ENCODE measurements around the gene AFF2.

The AFF2 gene

DNA sequence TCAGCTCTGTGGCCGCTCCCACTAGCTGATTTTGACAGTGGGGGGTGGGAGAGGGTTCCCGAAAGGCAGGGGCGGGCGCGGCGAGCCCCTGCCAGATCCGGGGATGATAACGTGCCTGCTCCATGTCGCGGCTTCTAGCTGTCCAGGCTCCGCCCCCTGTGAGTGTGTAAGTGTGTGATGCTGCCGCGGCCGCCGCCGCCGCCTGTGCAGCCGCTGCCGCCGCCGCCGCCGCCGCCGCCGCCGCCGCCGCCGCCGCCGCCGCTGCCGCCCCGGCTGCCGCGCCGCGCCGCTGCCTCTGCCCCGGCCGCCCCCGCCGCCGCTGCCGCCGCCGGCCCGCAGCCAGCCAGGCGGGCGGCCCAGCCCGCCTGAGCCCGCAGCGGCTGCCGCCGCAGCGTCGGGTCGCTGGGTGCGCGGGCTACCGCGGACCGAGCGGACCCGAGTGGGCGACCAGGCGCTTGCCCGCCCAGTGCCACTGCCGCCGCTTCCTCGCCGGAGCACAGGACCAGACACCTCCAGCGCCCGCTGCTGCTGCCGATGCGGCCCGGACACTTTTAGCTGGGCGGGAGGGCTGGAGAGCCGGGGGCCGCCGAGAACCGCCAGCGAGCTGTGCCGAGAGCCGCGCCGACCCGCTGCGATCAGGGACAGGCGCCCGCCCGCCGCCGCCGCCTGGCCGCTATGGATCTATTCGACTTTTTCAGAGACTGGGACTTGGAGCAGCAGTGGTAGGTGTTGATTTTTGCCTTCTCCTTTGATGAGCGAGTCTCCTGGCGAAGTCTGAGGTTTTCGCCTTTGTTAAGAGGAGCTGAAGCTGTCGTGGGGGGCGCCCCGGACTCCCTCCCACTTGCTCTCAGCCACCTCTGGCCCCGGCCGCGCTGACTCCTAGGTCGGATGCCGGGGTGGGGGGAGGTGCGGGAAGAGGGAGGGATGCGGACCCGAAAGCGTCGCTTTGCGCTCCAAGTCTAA is at the start of gene AFF2:
Gene AFF2 (plus strand): TSS at position 195 of the 963 bp plus-strand sequence. CDS start 481 bp downstream, at position 676.
- Histone ChIP-seq H3K4me3 (ENCODE audit: low read length) (peak within 1 kb of the TSS; percentile 75), H3K4me1 (ENCODE audit: control insufficient read depth, insufficient read depth, low read length) (no peaks in the 10 kb centered on the region)
- peak; percentile 35 for DNase-seq (ENCODE audit: low read depth)

GRCh38 chrX:148457279-148457678 is 43.1 kb upstream of the AFF2 start:
- Histone ChIP-seq H3K9me3 (ENCODE audit: control insufficient read depth, low read length) (no peaks in the 10 kb centered on the region), H3K4me3 (ENCODE audit: low read length) (no peak overlapping the region), H3K27me3 (replicated peaks; ENCODE audit: control insufficient read depth, insufficient read depth, low read length) (no peaks in the 10 kb centered on the region), H3K36me3 (ENCODE audit: control insufficient read depth, insufficient read depth, low read length, severe bottlenecking) (no peaks in the 10 kb centered on the region), H3K9ac (ENCODE audit: low read length) (no peak overlapping the region), H3K4me1 (ENCODE audit: control insufficient read depth, insufficient read depth, low read length) (no peaks in the 10 kb centered on the region)
- no peak for DNase-seq (ENCODE audit: low read depth)

More for the DNA sequence above, at the start of gene AFF2:
- Histone ChIP-seq H3K36me3 (ENCODE audit: control insufficient read depth, insufficient read depth, low read length, severe bottlenecking) (no peaks in the 10 kb centered on the region), H3K9ac (ENCODE audit: low read length) (peak within 1 kb of the TSS; percentile 54), H3K27me3 (replicated peaks; ENCODE audit: control insufficient read depth, insufficient read depth, low read length) (peaks cover 15% of the 10 kb centered on the region), H3K9me3 (ENCODE audit: control insufficient read depth, low read length) (no peaks in the 10 kb centered on the region)

- Histone ChIP-seq H3K4me3 (ENCODE audit: low read length) (no peak overlapping the region), H3K9ac (ENCODE audit: low read length) (no peak overlapping the region)
- no peak for DNase-seq (ENCODE audit: low read depth)
These were observed 41.1 kb upstream of the AFF2 start for GRCh38 chrX:148459343-148459742.

DNA sequence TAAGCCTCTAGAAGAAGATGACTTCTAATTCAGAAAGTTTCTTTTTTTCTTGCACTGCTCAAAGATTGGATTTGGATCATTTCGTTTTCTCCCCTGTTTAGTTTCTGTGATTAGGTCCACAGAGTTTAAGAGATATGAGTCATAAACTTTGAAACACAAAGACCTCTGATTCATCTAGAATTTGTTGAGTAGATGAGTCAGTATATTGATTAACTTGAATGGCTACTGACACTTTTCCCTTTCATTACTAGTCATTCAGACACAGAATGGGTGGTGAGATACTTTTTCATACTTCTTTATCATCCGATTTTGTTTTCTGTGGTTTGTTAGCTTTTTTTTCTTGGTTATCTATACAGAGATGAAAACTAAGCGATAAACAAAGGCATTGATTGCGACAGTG is 34.1 kb upstream of the AFF2 start:
- Histone ChIP-seq H3K4me3 (ENCODE audit: low read length) (no peak overlapping the region), H3K9me3 (ENCODE audit: control insufficient read depth, low read length) (peaks cover 3% of the 10 kb centered on the region), H3K4me1 (ENCODE audit: control insufficient read depth, insufficient read depth, low read length) (no peaks in the 10 kb centered on the region), H3K9ac (ENCODE audit: low read length) (no peak overlapping the region), H3K27me3 (replicated peaks; ENCODE audit: control insufficient read depth, insufficient read depth, low read length) (peaks cover 3% of the 10 kb centered on the region), H3K36me3 (ENCODE audit: control insufficient read depth, insufficient read depth, low read length, severe bottlenecking) (no peaks in the 10 kb centered on the region)
- DNase-seq (ENCODE audit: low read depth), result no peak

More at GRCh38 chrX:148459343-148459742, 41.1 kb upstream of the AFF2 start:
- no peaks in the 10 kb centered on the region for H3K27me3 ChIP-seq (replicated peaks; ENCODE audit: control insufficient read depth, insufficient read depth, low read length)
- no peaks in the 10 kb centered on the region for H3K36me3 ChIP-seq (ENCODE audit: control insufficient read depth, insufficient read depth, low read length, severe bottlenecking)
- no peaks in the 10 kb centered on the region for H3K9me3 ChIP-seq (ENCODE audit: control insufficient read depth, low read length)
- no peaks in the 10 kb centered on the region for H3K4me1 ChIP-seq (ENCODE audit: control insufficient read depth, insufficient read depth, low read length)

DNA sequence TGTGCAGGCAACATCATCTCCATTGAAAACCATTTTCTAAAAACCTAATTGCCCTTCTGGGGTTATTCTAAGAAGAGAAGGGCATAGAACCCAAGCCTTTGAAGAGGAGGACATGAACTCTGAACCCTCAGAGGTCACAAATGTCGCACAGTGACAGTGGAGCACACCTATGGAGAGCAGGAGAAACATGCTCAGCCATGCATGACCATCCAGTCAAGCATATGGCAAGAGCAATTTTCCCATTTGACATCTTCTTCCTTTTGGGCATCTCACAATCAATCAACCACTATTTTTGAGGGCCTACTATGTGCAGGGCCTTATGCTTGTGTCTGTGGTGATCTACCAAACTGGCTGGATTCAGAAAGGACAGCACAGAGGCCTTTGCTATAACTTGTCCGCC is 30.1 kb upstream of the AFF2 start:
- H3K27me3 ChIP-seq (replicated peaks; ENCODE audit: control insufficient read depth, insufficient read depth, low read length), result peaks cover 3% of the 10 kb centered on the region
- no peaks in the 10 kb centered on the region for H3K4me1 ChIP-seq (ENCODE audit: control insufficient read depth, insufficient read depth, low read length)
- no peak overlapping the region for H3K4me3 ChIP-seq (ENCODE audit: low read length)

DNA sequence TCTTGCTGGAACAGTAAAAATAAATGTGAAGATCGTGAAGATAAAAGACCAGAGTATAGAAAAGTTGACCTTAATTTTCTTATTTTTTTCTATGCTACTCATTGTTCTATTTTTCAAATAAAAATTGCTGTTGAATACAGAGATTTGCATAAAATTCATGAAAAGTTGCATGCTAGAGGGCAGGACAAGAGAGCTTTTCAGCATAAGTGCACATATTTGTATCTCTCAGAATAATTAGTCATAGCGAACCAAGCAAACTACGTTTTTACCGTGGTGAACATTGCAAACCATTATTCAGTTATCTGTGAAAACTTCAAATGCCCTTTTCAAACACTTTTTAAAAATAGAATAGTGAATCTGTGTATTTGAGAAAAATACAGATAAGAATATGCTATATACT is 26.4 kb upstream of the AFF2 start:
- DNase-seq (ENCODE audit: low read depth), result no peak
- peaks cover 3% of the 10 kb centered on the region for H3K9me3 ChIP-seq (ENCODE audit: control insufficient read depth, low read length)
- H3K4me3 ChIP-seq (ENCODE audit: low read length), result no peak overlapping the region
- no peaks in the 10 kb centered on the region for H3K36me3 ChIP-seq (ENCODE audit: control insufficient read depth, insufficient read depth, low read length, severe bottlenecking)
- H3K9ac ChIP-seq (ENCODE audit: low read length), result no peak overlapping the region
- no peaks in the 10 kb centered on the region for H3K4me1 ChIP-seq (ENCODE audit: control insufficient read depth, insufficient read depth, low read length)
- H3K27me3 ChIP-seq (replicated peaks; ENCODE audit: control insufficient read depth, insufficient read depth, low read length), result no peaks in the 10 kb centered on the region

More for the DNA sequence above, 30.1 kb upstream of the AFF2 start:
- Histone ChIP-seq H3K9ac (ENCODE audit: low read length) (no peak overlapping the region), H3K36me3 (ENCODE audit: control insufficient read depth, insufficient read depth, low read length, severe bottlenecking) (no peaks in the 10 kb centered on the region), H3K9me3 (ENCODE audit: control insufficient read depth, low read length) (peaks cover 3% of the 10 kb centered on the region)
- DNase-seq (ENCODE audit: low read depth), result no peak

- DNase-seq (ENCODE audit: low read depth), result no peak
- Histone ChIP-seq H3K27me3 (replicated peaks; ENCODE audit: control insufficient read depth, insufficient read depth, low read length) (no peaks in the 10 kb centered on the region), H3K4me3 (ENCODE audit: low read length) (no peak overlapping the region), H3K4me1 (ENCODE audit: control insufficient read depth, insufficient read depth, low read length) (no peaks in the 10 kb centered on the region), H3K36me3 (ENCODE audit: control insufficient read depth, insufficient read depth, low read length, severe bottlenecking) (no peaks in the 10 kb centered on the region), H3K9me3 (ENCODE audit: control insufficient read depth, low read length) (peaks cover 3% of the 10 kb centered on the region), H3K9ac (ENCODE audit: low read length) (no peak overlapping the region)
These were observed 8.4 kb upstream of the AFF2 start for GRCh38 chrX:148492057-148492456.

- no peak overlapping the region for H3K9ac ChIP-seq (ENCODE audit: low read length)
- H3K4me3 ChIP-seq (ENCODE audit: low read length), result no peak overlapping the region
- no peak for DNase-seq (ENCODE audit: low read depth)
- H3K27me3 ChIP-seq (replicated peaks; ENCODE audit: control insufficient read depth, insufficient read depth, low read length), result peaks cover 5% of the 10 kb centered on the region
- H3K36me3 ChIP-seq (ENCODE audit: control insufficient read depth, insufficient read depth, low read length, severe bottlenecking), result no peaks in the 10 kb centered on the region
- H3K9me3 ChIP-seq (ENCODE audit: control insufficient read depth, low read length), result no peaks in the 10 kb centered on the region
- H3K4me1 ChIP-seq (ENCODE audit: control insufficient read depth, insufficient read depth, low read length), result no peaks in the 10 kb centered on the region
These were observed 5.2 kb upstream of the AFF2 start for GRCh38 chrX:148495176-148495575.

GRCh38 chrX:148498067-148498466 is 2.4 kb upstream of the AFF2 start:
- H3K9ac ChIP-seq (ENCODE audit: low read length), result no peak overlapping the region
- no peaks in the 10 kb centered on the region for H3K9me3 ChIP-seq (ENCODE audit: control insufficient read depth, low read length)
- no peak overlapping the region for H3K4me3 ChIP-seq (ENCODE audit: low read length)
- H3K4me1 ChIP-seq (ENCODE audit: control insufficient read depth, insufficient read depth, low read length), result no peaks in the 10 kb centered on the region
- H3K36me3 ChIP-seq (ENCODE audit: control insufficient read depth, insufficient read depth, low read length, severe bottlenecking), result no peaks in the 10 kb centered on the region
- peaks cover 5% of the 10 kb centered on the region for H3K27me3 ChIP-seq (replicated peaks; ENCODE audit: control insufficient read depth, insufficient read depth, low read length)
- no peak for DNase-seq (ENCODE audit: low read depth)

DNA sequence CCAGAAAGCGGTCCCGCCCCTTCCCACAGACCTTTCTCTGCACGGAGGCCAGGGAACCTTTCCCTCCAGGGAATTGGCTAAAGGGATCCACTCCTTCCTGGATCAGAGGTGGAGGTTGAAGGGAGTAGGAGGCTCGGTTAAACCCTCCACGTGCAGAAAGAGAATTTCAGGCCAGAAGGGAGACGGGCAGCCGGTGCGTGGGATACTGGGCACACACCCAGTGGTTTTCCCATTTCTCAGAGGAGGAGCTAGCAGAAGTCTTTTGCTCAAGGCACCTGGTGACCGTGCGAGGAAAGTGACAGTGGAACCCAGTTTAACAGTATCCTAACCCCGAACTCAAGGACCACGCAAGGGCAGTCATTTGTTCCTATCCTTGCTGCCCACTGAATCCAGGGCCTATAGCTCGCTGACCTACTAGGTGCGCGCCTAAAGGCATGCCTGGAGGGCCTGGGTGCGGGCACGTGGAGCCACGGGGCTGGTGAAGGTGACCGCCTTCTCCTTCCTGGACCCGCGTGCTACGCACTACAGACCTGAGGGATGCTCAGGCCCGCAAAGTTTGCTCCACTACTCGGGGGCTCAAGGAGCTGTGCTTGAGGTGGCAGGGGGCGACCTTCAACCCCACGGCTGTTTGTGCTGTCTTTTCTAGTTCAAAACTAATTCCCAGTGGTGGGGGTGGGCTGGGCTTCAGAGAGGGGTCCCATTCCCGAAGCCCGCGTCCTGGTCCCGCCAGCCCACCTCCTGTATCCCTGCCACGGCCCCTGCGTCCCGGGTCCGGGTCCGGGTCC is 587 bp upstream of the AFF2 start:
- no peak overlapping the region for H3K4me3 ChIP-seq (ENCODE audit: low read length)
- no peak overlapping the region for H3K9ac ChIP-seq (ENCODE audit: low read length)
- no peaks in the 10 kb centered on the region for H3K36me3 ChIP-seq (ENCODE audit: control insufficient read depth, insufficient read depth, low read length, severe bottlenecking)
- no peaks in the 10 kb centered on the region for H3K9me3 ChIP-seq (ENCODE audit: control insufficient read depth, low read length)
- H3K27me3 ChIP-seq (replicated peaks; ENCODE audit: control insufficient read depth, insufficient read depth, low read length), result peaks cover 15% of the 10 kb centered on the region
- no peaks in the 10 kb centered on the region for H3K4me1 ChIP-seq (ENCODE audit: control insufficient read depth, insufficient read depth, low read length)
- no peak for DNase-seq (ENCODE audit: low read depth)

DNA sequence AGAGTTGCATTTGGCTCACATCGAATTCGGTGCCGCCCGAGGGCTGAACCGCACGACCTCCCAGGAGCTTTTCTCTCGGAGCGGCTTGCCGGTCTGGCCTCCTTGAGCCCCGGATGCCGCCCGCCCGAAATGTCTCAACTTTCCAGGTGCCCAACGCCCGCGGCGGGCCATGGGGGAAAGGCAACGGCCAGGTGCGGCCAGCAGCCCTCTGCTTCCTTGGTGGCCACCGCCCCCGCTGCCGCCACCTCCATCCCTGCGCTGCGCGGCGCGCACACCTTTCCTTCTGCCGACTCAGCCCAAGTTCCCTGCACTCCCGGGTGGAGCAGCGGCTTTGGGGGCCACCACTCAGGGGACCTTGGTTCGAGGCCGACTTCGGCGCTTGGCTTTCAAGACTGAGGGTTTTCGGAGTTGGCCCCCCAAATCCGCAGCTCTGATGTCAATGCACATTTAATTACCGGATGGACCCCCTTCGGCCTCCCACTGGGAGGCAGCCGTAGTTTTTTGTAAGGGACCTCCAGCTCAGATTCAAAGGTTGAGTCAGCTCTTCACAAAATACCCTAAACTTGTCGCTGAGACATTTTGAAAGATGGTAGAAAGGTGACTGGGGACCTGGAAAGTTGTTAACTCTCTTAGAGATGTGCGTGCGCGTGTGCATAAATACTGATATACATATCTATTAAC is 1.1 kb downstream of the AFF2 start:
- DNase-seq (ENCODE audit: low read depth), result no peak
- Histone ChIP-seq H3K4me3 (ENCODE audit: low read length) (peak overlapping the region; percentile 75), H3K27me3 (replicated peaks; ENCODE audit: control insufficient read depth, insufficient read depth, low read length) (peaks cover 19% of the 10 kb centered on the region)

More for the DNA sequence above, 1.1 kb downstream of the AFF2 start:
- Histone ChIP-seq H3K9me3 (ENCODE audit: control insufficient read depth, low read length) (no peaks in the 10 kb centered on the region), H3K36me3 (ENCODE audit: control insufficient read depth, insufficient read depth, low read length, severe bottlenecking) (no peaks in the 10 kb centered on the region), H3K9ac (ENCODE audit: low read length) (peak overlapping the region; percentile 54), H3K4me1 (ENCODE audit: control insufficient read depth, insufficient read depth, low read length) (no peaks in the 10 kb centered on the region)

Data from adipocyte (in vitro differentiated cells).